PC-3 (cell line): ENCODE results near the gene CELA3A.
"Not testable (repeated sequence)": the region's sequence is repeated elsewhere in the genome, so short reads cannot be mapped to it uniquely, and the experiment has no call there.

ENCODE experiments used
- CTCF ChIP-seq: fragments of 300-600 bp; sonication (generic); conservative IDR thresholded peaks from 2 replicates; pipeline ENCODE4 v1.5.1; 2017; ENCODE audit warnings: antibody characterized with exemption, low read depth, mild to moderate bottlenecking, low read length
- EZH2 ChIP-seq: fragments of 300-600 bp; sonication (generic); IDR thresholded peaks from one replicate; pipeline ENCODE4 v1.6.1; 2017; ENCODE audit warnings: antibody characterized with exemption, mild to moderate bottlenecking, low read length; ENCODE audit not compliant: unreplicated experiment
- EZH2phosphoT487 ChIP-seq: fragments of 300-600 bp; sonication (generic); IDR thresholded peaks from 2 replicates; pipeline ENCODE4 v1.6.1; 2018; ENCODE audit warnings: mild to moderate bottlenecking, antibody characterized with exemption, low read length, borderline replicate concordance

- TF ChIP-seq EZH2, CTCF, EZH2phosphoT487: not testable (repeated sequence)
These were observed 11.3 kb downstream of the CELA3A start for GRCh38 chr1:22012752-22013151.
